GM23338 (cell line): ENCODE results near the gene NDUFB5. TPM values are rescaled to one million over a fixed set of nuclear protein-coding genes. Genes with fewer than 3 reads are reported as not detected.

Experiments used
- ATAC-seq: fragments of 200-7000 bp; cut with Tn5 transposase; 3 replicates; pipeline ENCODE4 v1.9.1; 2020
- DNase-seq: peaks from one replicate; pipeline ENCODE4 v3.0.0-alpha.2; 2015; ENCODE audit warnings: low spot score
- H2AFZ ChIP-seq: fragments of 200-600 bp; sonication (generic); 2 replicates; pipeline ENCODE4 v1.8.0; 2016; ENCODE audit warnings: antibody characterized with exemption, mild to moderate bottlenecking, moderate library complexity
- H3F3A ChIP-seq: fragments of 200-600 bp; sonication (generic); replicated peaks from 2 replicates; pipeline ENCODE4 v1.8.0; 2017; ENCODE audit warnings: antibody characterized with exemption, mixed run types, low read depth
- H3K27ac ChIP-seq: fragments of 200-600 bp; sonication (generic); 2 replicates; pipeline ENCODE4 v1.6.1; 2016; ENCODE audit warnings: low read depth
- H3K27me3 ChIP-seq: fragments of 200-600 bp; sonication (generic); 2 replicates; pipeline ENCODE4 v1.8.0; 2016; ENCODE audit warnings: mild to moderate bottlenecking, mixed run types, moderate library complexity; ENCODE audit not compliant: insufficient read depth
- H3K36me3 ChIP-seq: fragments of 200-600 bp; sonication (generic); 2 replicates; pipeline ENCODE4 v1.8.0; 2016; ENCODE audit warnings: mild to moderate bottlenecking; ENCODE audit not compliant: insufficient read depth
- H3K4me1 ChIP-seq: fragments of 200-600 bp; sonication (generic); 2 replicates; pipeline ENCODE4 v1.8.0; 2016; ENCODE audit warnings: mild to moderate bottlenecking, moderate library complexity; ENCODE audit not compliant: insufficient read depth
- H3K4me2 ChIP-seq: fragments of 200-600 bp; sonication (generic); 2 replicates; pipeline ENCODE4 v1.7.1; 2017; ENCODE audit warnings: mixed run types
- H3K4me3 ChIP-seq: fragments of 200-600 bp; sonication (generic); 2 replicates; pipeline ENCODE4 v1.6.1; 2016; ENCODE audit warnings: mixed run types
- H3K79me2 ChIP-seq: fragments of 200-600 bp; sonication (generic); replicated peaks from 2 replicates; pipeline ENCODE4 v1.8.0; 2017; ENCODE audit warnings: mild to moderate bottlenecking; ENCODE audit not compliant: insufficient read depth
- H3K9me2 ChIP-seq: fragments of 200-600 bp; sonication (generic); 2 replicates; pipeline ENCODE4 v1.8.0; 2017; ENCODE audit not compliant: insufficient read depth
- H4K20me1 ChIP-seq: fragments of 200-600 bp; sonication (generic); replicated peaks from 2 replicates; pipeline ENCODE4 v1.8.0; 2017; ENCODE audit warnings: mild to moderate bottlenecking; ENCODE audit not compliant: insufficient read depth
- H3K27ac Mint-ChIP-seq: 2 replicates; pipeline ENCODE4 v1.8.0; 2020; ENCODE audit warnings: inconsistent platforms, mild to moderate bottlenecking, moderate library complexity, mixed read lengths
- H3K27me3 Mint-ChIP-seq: 3 replicates; pipeline ENCODE4 v1.8.0; 2022; ENCODE audit warnings: low read depth, mild to moderate bottlenecking, moderate library complexity, mixed read lengths, inconsistent platforms; ENCODE audit not compliant: insufficient read depth, poor library complexity
- H3K36me3 Mint-ChIP-seq: 3 replicates; pipeline ENCODE4 v1.8.0; 2021; ENCODE audit warnings: low read depth, mild to moderate bottlenecking, inconsistent platforms, moderate library complexity, mixed read lengths
- H3K4me1 Mint-ChIP-seq: 3 replicates; pipeline ENCODE4 v1.8.0; 2020; ENCODE audit warnings: mild to moderate bottlenecking, inconsistent platforms, mixed read lengths
- H3K4me3 Mint-ChIP-seq: 3 replicates; pipeline ENCODE4 v1.8.0; 2021; ENCODE audit warnings: moderate library complexity, mild to moderate bottlenecking, inconsistent platforms, mixed read lengths
- H3K9me3 Mint-ChIP-seq: 3 replicates; pipeline ENCODE4 v1.8.0; 2020; ENCODE audit warnings: moderate library complexity, mild to moderate bottlenecking, inconsistent platforms, mixed read lengths
- CREB1 ChIP-seq: fragments of 250-450 bp; sonication (Bioruptor Pico); IDR thresholded peaks from 2 replicates; pipeline ENCODE4 v1.5.0; 2020; ENCODE audit warnings: low read depth, mild to moderate bottlenecking, moderate library complexity
- CTCF ChIP-seq, 2 experiments: fragments of 200-600 bp in 1 of 2; sonication (generic) in 1 of 2; conservative IDR thresholded peaks; 2 replicates each; pipeline versions ENCODE4 v1.5.1 to v1.6.1; 2016 to 2017; ENCODE audit warnings: antibody characterized with exemption in 2 of 2, low read depth in 2 of 2, mild to moderate bottlenecking in 2 of 2, moderate library complexity in 1 of 2
- EZH2 ChIP-seq: fragments of 200-600 bp; sonication (generic); IDR thresholded peaks from one replicate; pipeline ENCODE4 v1.8.0; 2017; ENCODE audit warnings: antibody characterized with exemption, mild to moderate bottlenecking, low read depth; ENCODE audit not compliant: unreplicated experiment
- EZH2phosphoT487 ChIP-seq: fragments of 200-600 bp; sonication (generic); IDR thresholded peaks from one replicate; pipeline ENCODE4 v1.8.1; 2018; ENCODE audit warnings: antibody characterized with exemption; ENCODE audit not compliant: unreplicated experiment
- JUNB ChIP-seq: IDR thresholded peaks from one replicate; pipeline ENCODE4 v1.6.1; 2016; ENCODE audit warnings: antibody characterized with exemption; ENCODE audit not compliant: unreplicated experiment
- NANOG ChIP-seq: IDR thresholded peaks from 2 replicates; pipeline ENCODE4 v1.6.1; 2016; ENCODE audit warnings: antibody characterized with exemption, borderline replicate concordance
- POLR2AphosphoS5 ChIP-seq: IDR thresholded peaks from 2 replicates; pipeline ENCODE4 v1.6.1; 2016; ENCODE audit warnings: antibody characterized with exemption, low read depth
- STAT1 ChIP-seq: IDR thresholded peaks from one replicate; pipeline ENCODE4 v1.6.1; 2016; ENCODE audit warnings: antibody characterized with exemption; ENCODE audit not compliant: unreplicated experiment
- ZNF114 ChIP-seq: fragments of 250-450 bp; sonication (Bioruptor Pico); IDR thresholded peaks from 2 replicates; pipeline ENCODE4 v1.5.0; 2020; ENCODE audit warnings: mild to moderate bottlenecking, moderate library complexity
- ZNF331 ChIP-seq: fragments of 250-450 bp; sonication (Bioruptor Pico); IDR thresholded peaks from 2 replicates; pipeline ENCODE4 v1.5.0; 2020; ENCODE audit warnings: low read depth, mild to moderate bottlenecking, moderate library complexity
- ZNF462 ChIP-seq: fragments of 250-450 bp; sonication (Bioruptor Pico); IDR thresholded peaks from 2 replicates; pipeline ENCODE4 v1.5.0; 2020; ENCODE audit warnings: mild to moderate bottlenecking, moderate library complexity
- polyA plus RNA-seq: library from polyadenylated mRNA; unstranded; fragments of >200 nt; fragmentation: Nextera tagmentation; extraction: Ambion mirVana; gene quantifications from 2 replicates; pipeline ENCODE4 v1.2.1, GENCODE V29; 2016
- total RNA-seq: library from RNA; depleted of rRNA; stranded (reverse); fragments of >200 nt; shearing (Covaris generic); gene quantifications from 2 replicates; pipeline ENCODE4 v1.2.3, GENCODE V29; 2014
- TF ChIP-seq, protein P1 (sequence below): IDR thresholded peaks from 2 replicates; pipeline ENCODE4 v1.6.1; 2016; ENCODE audit warnings: antibody characterized with exemption
- TF ChIP-seq, protein P2 (sequence below): IDR thresholded peaks from one replicate; pipeline ENCODE4 v1.6.1; 2018; ENCODE audit warnings: antibody characterized with exemption; ENCODE audit not compliant: unreplicated experiment

The NDUFB5 gene
- total and polyA plus RNA-seq, 2 experiments from 2014 or later, result 65.4 to 113 TPM

DNA sequence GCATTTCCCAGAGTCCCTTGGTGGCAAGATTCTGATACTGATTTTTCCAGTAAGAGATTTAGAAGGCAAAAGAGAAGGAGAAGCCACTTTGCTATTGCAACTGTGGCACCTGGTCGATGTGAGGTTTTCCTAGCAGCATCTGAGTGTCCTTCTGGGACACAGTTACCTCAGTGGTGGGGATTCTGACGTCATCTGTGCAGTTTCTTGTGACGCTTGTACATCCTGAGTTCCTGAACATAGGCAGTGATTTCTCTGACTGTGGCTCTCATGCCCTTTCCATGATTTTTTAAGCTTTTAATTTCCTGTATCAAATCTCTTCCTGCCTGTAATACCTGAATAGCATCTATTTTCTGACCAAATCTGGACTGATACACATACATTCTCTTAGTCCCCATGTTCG is 57.2 kb downstream of the NDUFB5 start:
- DNase-seq, result no peak
- Histone ChIP-seq H3K4me2 (peak overlapping the region; percentile 38; the same call in 1 of the 2 replicates), H3K27me3 (no peaks in the 10 kb centered on the region), H3F3A (no peaks in the 10 kb centered on the region), H2AFZ (no peak overlapping the region), H3K9me2 (no peaks in the 10 kb centered on the region), H4K20me1 (peaks cover 51% of the 10 kb centered on the region), H3K4me1 (peaks cover 28% of the 10 kb centered on the region), H3K4me3 (no peak overlapping the region), H3K36me3 (no peaks in the 10 kb centered on the region), H3K27ac (no peak overlapping the region; the same call in 1 of the 2 replicates), H3K79me2 (peaks cover 100% of the 10 kb centered on the region)
- TF ChIP-seq POLR2AphosphoS5 (no peak), EZH2 (no peak), EZH2phosphoT487 (no peak), ZNF114 (CRISPR knock-in tag) (no peak), STAT1 (no peak), ZNF331 (CRISPR knock-in tag) (no peak), CTCF (conservative IDR thresholded peaks at IDR 0.05; ENCODE audit: low read depth in 2 of 2) (no peak), NANOG (no peak), CREB1 (no peak), ZNF462 (CRISPR knock-in tag) (no peak), JUNB (no peak)
- TF ChIP-seq, protein P1, sequence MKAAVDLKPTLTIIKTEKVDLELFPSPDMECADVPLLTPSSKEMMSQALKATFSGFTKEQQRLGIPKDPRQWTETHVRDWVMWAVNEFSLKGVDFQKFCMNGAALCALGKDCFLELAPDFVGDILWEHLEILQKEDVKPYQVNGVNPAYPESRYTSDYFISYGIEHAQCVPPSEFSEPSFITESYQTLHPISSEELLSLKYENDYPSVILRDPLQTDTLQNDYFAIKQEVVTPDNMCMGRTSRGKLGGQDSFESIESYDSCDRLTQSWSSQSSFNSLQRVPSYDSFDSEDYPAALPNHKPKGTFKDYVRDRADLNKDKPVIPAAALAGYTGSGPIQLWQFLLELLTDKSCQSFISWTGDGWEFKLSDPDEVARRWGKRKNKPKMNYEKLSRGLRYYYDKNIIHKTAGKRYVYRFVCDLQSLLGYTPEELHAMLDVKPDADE, result no peak
- TF ChIP-seq, protein P2, sequence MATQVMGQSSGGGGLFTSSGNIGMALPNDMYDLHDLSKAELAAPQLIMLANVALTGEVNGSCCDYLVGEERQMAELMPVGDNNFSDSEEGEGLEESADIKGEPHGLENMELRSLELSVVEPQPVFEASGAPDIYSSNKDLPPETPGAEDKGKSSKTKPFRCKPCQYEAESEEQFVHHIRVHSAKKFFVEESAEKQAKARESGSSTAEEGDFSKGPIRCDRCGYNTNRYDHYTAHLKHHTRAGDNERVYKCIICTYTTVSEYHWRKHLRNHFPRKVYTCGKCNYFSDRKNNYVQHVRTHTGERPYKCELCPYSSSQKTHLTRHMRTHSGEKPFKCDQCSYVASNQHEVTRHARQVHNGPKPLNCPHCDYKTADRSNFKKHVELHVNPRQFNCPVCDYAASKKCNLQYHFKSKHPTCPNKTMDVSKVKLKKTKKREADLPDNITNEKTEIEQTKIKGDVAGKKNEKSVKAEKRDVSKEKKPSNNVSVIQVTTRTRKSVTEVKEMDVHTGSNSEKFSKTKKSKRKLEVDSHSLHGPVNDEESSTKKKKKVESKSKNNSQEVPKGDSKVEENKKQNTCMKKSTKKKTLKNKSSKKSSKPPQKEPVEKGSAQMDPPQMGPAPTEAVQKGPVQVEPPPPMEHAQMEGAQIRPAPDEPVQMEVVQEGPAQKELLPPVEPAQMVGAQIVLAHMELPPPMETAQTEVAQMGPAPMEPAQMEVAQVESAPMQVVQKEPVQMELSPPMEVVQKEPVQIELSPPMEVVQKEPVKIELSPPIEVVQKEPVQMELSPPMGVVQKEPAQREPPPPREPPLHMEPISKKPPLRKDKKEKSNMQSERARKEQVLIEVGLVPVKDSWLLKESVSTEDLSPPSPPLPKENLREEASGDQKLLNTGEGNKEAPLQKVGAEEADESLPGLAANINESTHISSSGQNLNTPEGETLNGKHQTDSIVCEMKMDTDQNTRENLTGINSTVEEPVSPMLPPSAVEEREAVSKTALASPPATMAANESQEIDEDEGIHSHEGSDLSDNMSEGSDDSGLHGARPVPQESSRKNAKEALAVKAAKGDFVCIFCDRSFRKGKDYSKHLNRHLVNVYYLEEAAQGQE, result no peak
- H3K4me1 Mint-ChIP-seq, result peaks cover 44% of the 10 kb centered on the region
- H3K9me3 Mint-ChIP-seq, result no peaks in the 10 kb centered on the region
- no peak for ATAC-seq
- peaks cover 3% of the 10 kb centered on the region for H3K27me3 Mint-ChIP-seq
- no peak overlapping the region for H3K4me3 Mint-ChIP-seq
- H3K36me3 Mint-ChIP-seq, result peaks cover 3% of the 10 kb centered on the region; the same call in 1 of the 3 replicates
- no peak overlapping the region for H3K27ac Mint-ChIP-seq
